Measurements from ENCODE around the gene ADGRV1.

DNA sequence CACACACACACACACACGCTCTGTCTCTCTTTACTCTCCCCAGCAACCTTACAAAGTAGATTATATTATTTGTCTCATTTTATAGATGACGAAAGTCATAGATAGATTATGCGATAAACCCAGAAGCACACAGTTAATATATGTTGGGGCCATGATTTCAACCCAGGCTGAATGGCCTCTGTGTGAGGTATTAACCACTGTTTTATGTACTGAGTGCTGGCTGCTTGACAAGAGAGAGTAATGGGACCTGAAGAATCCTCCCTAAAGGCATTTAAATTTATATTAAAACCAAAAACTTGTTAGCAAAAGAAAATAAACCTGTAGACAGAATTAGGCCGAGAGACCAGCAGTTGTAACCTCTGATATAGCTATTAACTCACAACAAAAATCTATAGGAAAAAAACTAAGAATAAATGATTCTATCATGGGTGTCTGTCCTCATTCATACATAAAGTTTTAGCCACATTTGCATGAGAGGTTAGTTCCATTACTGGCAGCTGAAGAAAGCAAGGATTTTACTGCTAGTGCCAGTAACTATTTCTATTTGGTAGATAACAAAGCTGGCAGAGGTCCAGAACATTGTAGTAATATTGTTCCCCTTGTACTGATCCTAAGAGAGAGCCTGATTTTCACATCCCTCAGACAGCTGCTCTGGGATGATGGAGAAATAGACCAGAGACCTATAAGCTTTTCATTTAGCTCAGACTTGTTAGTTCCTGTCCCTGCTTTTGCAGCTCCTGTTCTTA is 250.9 kb downstream of the ADGRV1 start:
- TF ChIP-seq RAD21 (conservative IDR thresholded peaks at IDR 0.05) (no peak), POLR2AphosphoS5 (IDR thresholded peaks at IDR 0.05) (no peak), MXI1 (conservative IDR thresholded peaks at IDR 0.05; ENCODE audit: poor library complexity, severe bottlenecking) (no peak), EP300 (conservative IDR thresholded peaks at IDR 0.05; ENCODE audit: poor library complexity, severe bottlenecking) (no peak), EZH2 (IDR thresholded peaks at IDR 0.05; ENCODE audit: borderline replicate concordance, insufficient read depth, low read length, poor library complexity, severe bottlenecking) (no peak), SMC3 (conservative IDR thresholded peaks at IDR 0.05; ENCODE audit: poor library complexity) (no peak), TAF1 (IDR thresholded peaks at IDR 0.05; ENCODE audit: low read depth) (no peak)
- TF ChIP-seq, protein P1, sequence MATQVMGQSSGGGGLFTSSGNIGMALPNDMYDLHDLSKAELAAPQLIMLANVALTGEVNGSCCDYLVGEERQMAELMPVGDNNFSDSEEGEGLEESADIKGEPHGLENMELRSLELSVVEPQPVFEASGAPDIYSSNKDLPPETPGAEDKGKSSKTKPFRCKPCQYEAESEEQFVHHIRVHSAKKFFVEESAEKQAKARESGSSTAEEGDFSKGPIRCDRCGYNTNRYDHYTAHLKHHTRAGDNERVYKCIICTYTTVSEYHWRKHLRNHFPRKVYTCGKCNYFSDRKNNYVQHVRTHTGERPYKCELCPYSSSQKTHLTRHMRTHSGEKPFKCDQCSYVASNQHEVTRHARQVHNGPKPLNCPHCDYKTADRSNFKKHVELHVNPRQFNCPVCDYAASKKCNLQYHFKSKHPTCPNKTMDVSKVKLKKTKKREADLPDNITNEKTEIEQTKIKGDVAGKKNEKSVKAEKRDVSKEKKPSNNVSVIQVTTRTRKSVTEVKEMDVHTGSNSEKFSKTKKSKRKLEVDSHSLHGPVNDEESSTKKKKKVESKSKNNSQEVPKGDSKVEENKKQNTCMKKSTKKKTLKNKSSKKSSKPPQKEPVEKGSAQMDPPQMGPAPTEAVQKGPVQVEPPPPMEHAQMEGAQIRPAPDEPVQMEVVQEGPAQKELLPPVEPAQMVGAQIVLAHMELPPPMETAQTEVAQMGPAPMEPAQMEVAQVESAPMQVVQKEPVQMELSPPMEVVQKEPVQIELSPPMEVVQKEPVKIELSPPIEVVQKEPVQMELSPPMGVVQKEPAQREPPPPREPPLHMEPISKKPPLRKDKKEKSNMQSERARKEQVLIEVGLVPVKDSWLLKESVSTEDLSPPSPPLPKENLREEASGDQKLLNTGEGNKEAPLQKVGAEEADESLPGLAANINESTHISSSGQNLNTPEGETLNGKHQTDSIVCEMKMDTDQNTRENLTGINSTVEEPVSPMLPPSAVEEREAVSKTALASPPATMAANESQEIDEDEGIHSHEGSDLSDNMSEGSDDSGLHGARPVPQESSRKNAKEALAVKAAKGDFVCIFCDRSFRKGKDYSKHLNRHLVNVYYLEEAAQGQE (IDR thresholded peaks at IDR 0.05; ENCODE audit: borderline replicate concordance), result no peak
- TF ChIP-seq, protein P2, sequence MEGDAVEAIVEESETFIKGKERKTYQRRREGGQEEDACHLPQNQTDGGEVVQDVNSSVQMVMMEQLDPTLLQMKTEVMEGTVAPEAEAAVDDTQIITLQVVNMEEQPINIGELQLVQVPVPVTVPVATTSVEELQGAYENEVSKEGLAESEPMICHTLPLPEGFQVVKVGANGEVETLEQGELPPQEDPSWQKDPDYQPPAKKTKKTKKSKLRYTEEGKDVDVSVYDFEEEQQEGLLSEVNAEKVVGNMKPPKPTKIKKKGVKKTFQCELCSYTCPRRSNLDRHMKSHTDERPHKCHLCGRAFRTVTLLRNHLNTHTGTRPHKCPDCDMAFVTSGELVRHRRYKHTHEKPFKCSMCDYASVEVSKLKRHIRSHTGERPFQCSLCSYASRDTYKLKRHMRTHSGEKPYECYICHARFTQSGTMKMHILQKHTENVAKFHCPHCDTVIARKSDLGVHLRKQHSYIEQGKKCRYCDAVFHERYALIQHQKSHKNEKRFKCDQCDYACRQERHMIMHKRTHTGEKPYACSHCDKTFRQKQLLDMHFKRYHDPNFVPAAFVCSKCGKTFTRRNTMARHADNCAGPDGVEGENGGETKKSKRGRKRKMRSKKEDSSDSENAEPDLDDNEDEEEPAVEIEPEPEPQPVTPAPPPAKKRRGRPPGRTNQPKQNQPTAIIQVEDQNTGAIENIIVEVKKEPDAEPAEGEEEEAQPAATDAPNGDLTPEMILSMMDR (IDR thresholded peaks at IDR 0.05; ENCODE audit: poor library complexity, severe bottlenecking), result no peak

Data from neural cell (in vitro differentiated cells).